ENCODE measurements around the gene MGAT4B.
"Not testable (repeated sequence)": the region's sequence is repeated elsewhere in the genome, so short reads cannot be mapped to it uniquely, and the experiment has no call there.

Gene MGAT4B

GRCh38 chr5:179806250-179807048, at the start of gene MGAT4B:
Gene MGAT4B, minus strand, starts transcription at chr5:179806866. Its CDS starts 283 bp downstream, at chr5:179806583.
- no peak for DNase-seq

GRCh38 chr5:179854356-179854755, 47.7 kb upstream of the MGAT4B start:
- no peak for DNase-seq

- DNase-seq = no peak
These were observed 46.4 kb upstream of the MGAT4B start for GRCh38 chr5:179852993-179853547.

GRCh38 chr5:179841621-179842020, 35.0 kb upstream of the MGAT4B start:
- no peak for DNase-seq

GRCh38 chr5:179840766-179841165, 34.1 kb upstream of the MGAT4B start:
- no peak for DNase-seq

- no peak for DNase-seq
These were observed 33.7 kb upstream of the MGAT4B start for GRCh38 chr5:179840321-179840720.

GRCh38 chr5:179839328-179840256, 32.9 kb upstream of the MGAT4B start:
- no peak for DNase-seq

GRCh38 chr5:179837076-179838011, 30.7 kb upstream of the MGAT4B start:
- DNase-seq = no peak

- no peak for DNase-seq
These were observed 29.8 kb upstream of the MGAT4B start for GRCh38 chr5:179836225-179837019.

GRCh38 chr5:179834871-179835270, 28.2 kb upstream of the MGAT4B start:
- not testable (repeated sequence) for DNase-seq

GRCh38 chr5:179834120-179834519, 27.5 kb upstream of the MGAT4B start:
- DNase-seq = no peak

- no peak for DNase-seq
These were observed 27.0 kb upstream of the MGAT4B start for GRCh38 chr5:179833709-179834070.

- no peak for DNase-seq
These were observed 26.5 kb upstream of the MGAT4B start for GRCh38 chr5:179833056-179833708.

- no peak for DNase-seq
These were observed 25.5 kb upstream of the MGAT4B start for GRCh38 chr5:179832039-179832745.

- DNase-seq = no peak
These were observed 24.3 kb upstream of the MGAT4B start for GRCh38 chr5:179830818-179831468.

GRCh38 chr5:179829732-179830435, 23.2 kb upstream of the MGAT4B start:
- DNase-seq = no peak

GRCh38 chr5:179828756-179829421, 22.2 kb upstream of the MGAT4B start:
- DNase-seq = no peak

- no peak for DNase-seq
These were observed 21.0 kb upstream of the MGAT4B start for GRCh38 chr5:179827680-179828079.
